ENCODE measurements around the gene SNCG. TPM values are rescaled to one million over a fixed set of nuclear protein-coding genes. Genes with fewer than 3 reads are reported as not detected.

SNCG gene
- total and polyA plus RNA-seq, 2 experiments from 2014 or later: 4.0 to 17.0 TPM

- Histone ChIP-seq H3K4me1 (ENCODE audit: insufficient read depth) (peaks cover 9% of the 10 kb centered on the region; the same call in 1 of the 2 replicates), H3K79me2 (replicated peaks; ENCODE audit: insufficient read depth) (no peaks in the 10 kb centered on the region), H4K20me1 (replicated peaks; ENCODE audit: insufficient read depth) (no peaks in the 10 kb centered on the region), H3F3A (replicated peaks; ENCODE audit: low read depth) (no peaks in the 10 kb centered on the region; the same call in 1 of the 2 replicates), H3K27ac (ENCODE audit: low read depth) (no peak overlapping the region), H3K4me3 (no peak overlapping the region), H3K36me3 (ENCODE audit: insufficient read depth) (no peaks in the 10 kb centered on the region), H3K4me2 (no peak overlapping the region), H3K27me3 (ENCODE audit: insufficient read depth) (peaks cover 27% of the 10 kb centered on the region), H2AFZ (no peak overlapping the region), H3K9me2 (ENCODE audit: insufficient read depth) (no peaks in the 10 kb centered on the region)
- Mint-ChIP-seq H3K27ac (no peak overlapping the region), H3K36me3 (ENCODE audit: low read depth) (peaks cover 4% of the 10 kb centered on the region; the same call in 2 of the 3 replicates), H3K4me3 (no peak overlapping the region), H3K9me3 (peaks cover 3% of the 10 kb centered on the region; the same call in 1 of the 3 replicates), H3K4me1 (peaks cover 22% of the 10 kb centered on the region), H3K27me3 (ENCODE audit: insufficient read depth, low read depth, poor library complexity) (peaks cover 26% of the 10 kb centered on the region)
- no peak for DNase-seq (ENCODE audit: low spot score)
- TF ChIP-seq ZNF462 (CRISPR knock-in tag; IDR thresholded peaks at IDR 0.05): no peak
- TF ChIP-seq POLR2AphosphoS5 (IDR thresholded peaks at IDR 0.05; ENCODE audit: low read depth): no peak
- no peak for TF ChIP-seq CREB1 (CRISPR knock-in tag; IDR thresholded peaks at IDR 0.05; ENCODE audit: low read depth)
- no peak for TF ChIP-seq STAT1 (IDR thresholded peaks at IDR 0.05; ENCODE audit: unreplicated experiment)
- no peak for TF ChIP-seq ZNF331 (CRISPR knock-in tag; IDR thresholded peaks at IDR 0.05; ENCODE audit: low read depth)
- TF ChIP-seq ZNF114 (CRISPR knock-in tag; IDR thresholded peaks at IDR 0.05): no peak
- TF ChIP-seq EZH2 (IDR thresholded peaks at IDR 0.05; ENCODE audit: low read depth, unreplicated experiment): no peak
- TF ChIP-seq REST (IDR thresholded peaks at IDR 0.05; ENCODE audit: unreplicated experiment): no peak
- TF ChIP-seq, protein P1, sequence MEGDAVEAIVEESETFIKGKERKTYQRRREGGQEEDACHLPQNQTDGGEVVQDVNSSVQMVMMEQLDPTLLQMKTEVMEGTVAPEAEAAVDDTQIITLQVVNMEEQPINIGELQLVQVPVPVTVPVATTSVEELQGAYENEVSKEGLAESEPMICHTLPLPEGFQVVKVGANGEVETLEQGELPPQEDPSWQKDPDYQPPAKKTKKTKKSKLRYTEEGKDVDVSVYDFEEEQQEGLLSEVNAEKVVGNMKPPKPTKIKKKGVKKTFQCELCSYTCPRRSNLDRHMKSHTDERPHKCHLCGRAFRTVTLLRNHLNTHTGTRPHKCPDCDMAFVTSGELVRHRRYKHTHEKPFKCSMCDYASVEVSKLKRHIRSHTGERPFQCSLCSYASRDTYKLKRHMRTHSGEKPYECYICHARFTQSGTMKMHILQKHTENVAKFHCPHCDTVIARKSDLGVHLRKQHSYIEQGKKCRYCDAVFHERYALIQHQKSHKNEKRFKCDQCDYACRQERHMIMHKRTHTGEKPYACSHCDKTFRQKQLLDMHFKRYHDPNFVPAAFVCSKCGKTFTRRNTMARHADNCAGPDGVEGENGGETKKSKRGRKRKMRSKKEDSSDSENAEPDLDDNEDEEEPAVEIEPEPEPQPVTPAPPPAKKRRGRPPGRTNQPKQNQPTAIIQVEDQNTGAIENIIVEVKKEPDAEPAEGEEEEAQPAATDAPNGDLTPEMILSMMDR (conservative IDR thresholded peaks at IDR 0.05; ENCODE audit: low read depth in 2 of 2): no peak
- ATAC-seq: no peak
These were observed 18.1 kb downstream of the SNCG start for GRCh38 chr10:86976362-86977056.
